SH-SY5Y (cell line): ENCODE measurements around the gene SLC35E2B.

ENCODE experiments used
- GATA2 ChIP-seq: IDR thresholded peaks from 2 replicates; pipeline ENCODE4 v1.6.1; 2011; ENCODE audit warnings: mild to moderate bottlenecking, low read depth, low read length
- GATA3 ChIP-seq: IDR thresholded peaks from 2 replicates; pipeline ENCODE4 v1.6.1; 2011; ENCODE audit warnings: low read depth, mild to moderate bottlenecking, low read length, moderate library complexity

GRCh38 chr1:1623631-1624442 is 68.8 kb downstream of the SLC35E2B start:
- TF ChIP-seq GATA3 = no peak
- TF ChIP-seq GATA2 = no peak
